Breast epithelium (tissue), 3 donors: ENCODE results near the gene C5AR2.

Source experiments
- CTCF ChIP-seq, 3 donors: fragments of 450-650 bp; IDR thresholded peaks; one replicate each; pipeline ENCODE4 v1.5.1; 2016 to 2017; ENCODE audit warnings: antibody characterized with exemption in 3 of 3, mild to moderate bottlenecking in 3 of 3, moderate library complexity in 3 of 3
- POLR2AphosphoS5 ChIP-seq, 3 donors: sonication (generic); formaldehyde crosslinking; IDR thresholded peaks; one replicate each; pipeline ENCODE4 v1.6.1; 2017; ENCODE audit warnings: antibody characterized with exemption in 3 of 3

GRCh38 chr19:47303966-47304365, 28.0 kb upstream of the C5AR2 start:
- TF ChIP-seq CTCF (IDR thresholded peaks at IDR 0.05) = no peak
- no peak for TF ChIP-seq POLR2AphosphoS5 (IDR thresholded peaks at IDR 0.05)
